Endothelial cell of umbilical vein (primary cell): ENCODE results near the gene ANGPTL1. TPM values are rescaled to one million over a fixed set of nuclear protein-coding genes. Genes with fewer than 3 reads are reported as not detected.

Experiments
- BruUV-seq: library from RNA; stranded (reverse); fragments of 400-500 nt; replicated peaks from 2 replicates; lab custom pipeline; 2021; lab: Mats Ljungman, UMichigan
- CTCF ChIA-PET: fragments of 300-600, 350-600 bp; sonication (Branson Sonifier 250); formaldehyde crosslinking; loops from one replicate; lab custom pipeline; 2021; ENCODE audit warnings: antibody characterized with exemption, inconsistent platforms; lab: Charles Lee
- POLR2A ChIA-PET: fragments of 300-600, 350-600 bp; sonication (Branson Sonifier 250); formaldehyde crosslinking; loops from one replicate; lab custom pipeline; 2021; ENCODE audit warnings: antibody characterized with exemption, inconsistent platforms; lab: Charles Lee
- DNase-seq: peaks from one replicate; pipeline ENCODE4 v3.0.0-alpha.2; 2011; ENCODE audit warnings: low read depth, low spot score
- FAIRE-seq: peaks from 2 replicates; lab custom pipeline; 2011; peaks lifted over from hg19 to GRCh38; lab: Jason Lieb, UNC
- H2AFZ ChIP-seq: 2 replicates; pipeline ENCODE4 v1.6.0; 2012; ENCODE audit warnings: low read depth, low read length, control low read depth, inconsistent platforms
- H3K27ac ChIP-seq: 2 replicates; pipeline ENCODE4 v1.5.1; 2011; ENCODE audit warnings: low read depth, mild to moderate bottlenecking, control low read depth, low read length, moderate library complexity; ENCODE audit not compliant: insufficient read depth
- H3K27me3 ChIP-seq, 2 experiments: 2 replicates each; pipeline versions ENCODE4 v1.6.0 to v1.6.1; 2011; ENCODE audit warnings: low read length in 2 of 2, mixed read lengths in 1 of 2; ENCODE audit not compliant: control insufficient read depth in 2 of 2, insufficient read depth in 2 of 2
- H3K36me3 ChIP-seq, 2 experiments: 2 replicates in 1 of 2; 3 replicates in 1 of 2; pipeline ENCODE4 v1.5.1; 2011; ENCODE audit warnings: low read length in 2 of 2, mild to moderate bottlenecking in 1 of 2, moderate library complexity in 1 of 2; ENCODE audit not compliant: control insufficient read depth in 2 of 2, insufficient read depth in 2 of 2; ENCODE audit errors: extremely low read depth in 1 of 2
- H3K4me1 ChIP-seq: 3 replicates; pipeline ENCODE4 v1.5.1; 2011; ENCODE audit warnings: mild to moderate bottlenecking, low read length; ENCODE audit not compliant: control insufficient read depth, insufficient read depth; ENCODE audit errors: extremely low read depth
- H3K4me2 ChIP-seq: 2 replicates; pipeline ENCODE4 v1.6.1; 2011; ENCODE audit warnings: low read length, control low read depth, mixed read lengths; ENCODE audit not compliant: insufficient read depth
- H3K4me3 ChIP-seq, 3 experiments: fragments of 200-600 bp in 1 of 3; sonication (generic), shearing (Covaris generic) in 1 of 3; replicated peaks in 1 of 3; 2 replicates each; pipeline ENCODE4 v1.5.1; 2011 to 2016; ENCODE audit warnings: control low read depth in 3 of 3, low read length in 3 of 3, mild to moderate bottlenecking in 2 of 3, inconsistent platforms in 1 of 3, low read depth in 1 of 3, moderate library complexity in 1 of 3; ENCODE audit not compliant: insufficient read depth in 1 of 3
- H3K79me2 ChIP-seq: 2 replicates; pipeline ENCODE4 v1.6.0; 2012; ENCODE audit warnings: low read length, inconsistent platforms; ENCODE audit not compliant: control insufficient read depth, insufficient read depth
- H3K9ac ChIP-seq: replicated peaks from 2 replicates; pipeline ENCODE3; 2011; ENCODE audit warnings: low read length, control low read depth; ENCODE audit not compliant: insufficient read depth; ENCODE audit errors: extremely low read depth
- H3K9me1 ChIP-seq: replicated peaks from 3 replicates; pipeline ENCODE4 v1.6.0; 2011; ENCODE audit warnings: mild to moderate bottlenecking, low read length; ENCODE audit not compliant: control insufficient read depth, insufficient read depth; ENCODE audit errors: extremely low read depth
- H3K9me3 ChIP-seq: replicated peaks from 2 replicates; pipeline ENCODE4 v1.5.1; 2012; ENCODE audit warnings: low read length, inconsistent platforms; ENCODE audit not compliant: control insufficient read depth, insufficient read depth
- H4K20me1 ChIP-seq: replicated peaks from 2 replicates; pipeline ENCODE3; 2011; ENCODE audit warnings: mild to moderate bottlenecking, low read length; ENCODE audit not compliant: control insufficient read depth, insufficient read depth; ENCODE audit errors: extremely low read depth
- FOS ChIP-seq: IDR thresholded peaks from 2 replicates; pipeline ENCODE4 v1.6.1; 2011; ENCODE audit warnings: mild to moderate bottlenecking, low read length, moderate library complexity, borderline replicate concordance; ENCODE audit not compliant: insufficient read depth
- dilution Hi-C: fragments of 300-500 bp; cut with MboI; formaldehyde crosslinking; loops from one replicate; pipeline ENCODE4 v1.15.0; 2019; ENCODE audit warnings: low sequenced_read_pairs; ENCODE audit not compliant: extremely low pct_ligation_motif_present
- intact Hi-C: fragments of 100-400 bp; cut with micrococcal nuclease; formaldehyde crosslinking; loops from one replicate; pipeline ENCODE4 v1.10.0; 2022
- polyA plus RNA-seq, 4 experiments: library from polyadenylated mRNA; depleted of rRNA in 3 of 4; stranded (reverse) in 3 of 4; unstranded in 1 of 4; fragments of >200 nt; gene quantifications; 2 replicates each; pipeline versions ENCODE4 v1.2.1 to v1.2.3, GENCODE V29; 2011 to 2012; ENCODE audit warnings: missing spikeins in 1 of 4
- total RNA-seq: library from RNA; stranded (reverse); gene quantifications from 2 replicates; pipeline ENCODE4 v1.2.3, GENCODE V29; 2021

The ANGPTL1 gene
- total and polyA plus RNA-seq, 2 donors (not counting 3 experiments of a cell fraction or from before 2014, with no cell fraction given) = 0.15 TPM; not detected in 1

- H4K20me1 ChIP-seq = no peaks in the 10 kb centered on the region
- FAIRE-seq (no peak), DNase-seq (no peak)
- intact Hi-C loops = no loop called here
- H2AFZ ChIP-seq = no peak overlapping the region
- no peaks in the 10 kb centered on the region for H3K27me3 ChIP-seq
- no peaks in the 10 kb centered on the region for H3K9me3 ChIP-seq
- POLR2A ChIA-PET = no interaction called here
- CTCF ChIA-PET = interaction anchor here (1.6 kb wide), 1 partner anchor 48 kb away, joined by 3 read pairs; no protein-coding TSS in a partner anchor
- H3K27ac ChIP-seq = no peak overlapping the region
- no peak overlapping the region for H3K4me2 ChIP-seq
- no TSS peak for BruUV-seq
- H3K4me1 ChIP-seq = no peaks in the 10 kb centered on the region
- H3K79me2 ChIP-seq = no peaks in the 10 kb centered on the region
- no peaks in the 10 kb centered on the region for H3K9me1 ChIP-seq
- H3K36me3 ChIP-seq = no peaks in the 10 kb centered on the region
- TF ChIP-seq FOS = no peak
- no peak overlapping the region for H3K4me3 ChIP-seq
- dilution Hi-C loops = no loop called here
- H3K9ac ChIP-seq = no peak overlapping the region
Observed at GRCh38 chr1:178802873-178803272, 68.0 kb downstream of the ANGPTL1 start.

Other genes with a start within 250 kb of the ANGPTL1 start
- gene RALGPS2, start 145.8 kb downstream of the ANGPTL1 start, total RNA-seq = 27.7 and 28.4 TPM in 2 replicates
- 4.1 and 4.6 TPM in 2 replicates for gene RALGPS2, start 145.8 kb downstream of the ANGPTL1 start, polyA plus RNA-seq
- gene FAM20B, start 154.8 kb upstream of the ANGPTL1 start, total RNA-seq = 35.1 and 36.2 TPM in 2 replicates
- 8.2 and 10.0 TPM in 2 replicates for gene FAM20B, start 154.8 kb upstream of the ANGPTL1 start, polyA plus RNA-seq
- gene TOR3A, start 211.0 kb upstream of the ANGPTL1 start, total RNA-seq = 16.7 and 22.4 TPM in 2 replicates
- 14.9 and 24.1 TPM in 2 replicates for gene TOR3A, start 211.0 kb upstream of the ANGPTL1 start, polyA plus RNA-seq